ENCODE measurements around the gene PDE7B. TPM values are rescaled to one million over a fixed set of nuclear protein-coding genes. Genes with fewer than 3 reads are reported as not detected.

The PDE7B gene
- total and polyA plus RNA-seq, 2 of the 8 experiments (the other 6 are each of a cell fraction or from before 2014, with no cell fraction given): not detected

- FAIRE-seq (no peak), DNase-seq (ENCODE audit: low read depth in 1 of 2, low spot score in 2 of 2) (no peak)
- no peak overlapping the region for H3K18ac ChIP-seq (ENCODE audit: extremely low read depth, low read length)
- ChIA-PET CTCF (ENCODE audit: partially characterized antibody) (interaction anchor here (1.1 kb wide), 1 partner anchor 147 kb away, joined by 4 read pairs; no protein-coding TSS in a partner anchor), POLR2A (ENCODE audit: partially characterized antibody) (no interaction called here)
- H2BK5ac ChIP-seq (ENCODE audit: low read depth, low read length): no peak overlapping the region
- no peak overlapping the region for H3K56ac ChIP-seq (replicated peaks; ENCODE audit: insufficient read length, low read depth, low read length)
- no peak overlapping the region for H2BK12ac ChIP-seq (ENCODE audit: low read depth, low read length)
- H3K4me1 ChIP-seq (replicated peaks in 1 of 4; ENCODE audit: control insufficient read depth in 3 of 4, insufficient read depth in 4 of 4, low read length in 3 of 4): no peaks in the 10 kb centered on the region
- H3K14ac ChIP-seq (ENCODE audit: insufficient read length): no peak overlapping the region
- no peak overlapping the region for H2BK20ac ChIP-seq (ENCODE audit: low read length)
- H4K91ac ChIP-seq (replicated peaks; ENCODE audit: insufficient read length, low read length): no peak overlapping the region
- no peaks in the 10 kb centered on the region for H3K9me3 ChIP-seq (ENCODE audit: insufficient read depth in 2 of 2, low read depth in 1 of 2, low read length in 1 of 2)
- H2BK15ac ChIP-seq (ENCODE audit: low read length): no peak overlapping the region
- no peaks in the 10 kb centered on the region for H4K20me1 ChIP-seq (replicated peaks in 1 of 2; ENCODE audit: control insufficient read depth in 1 of 2, insufficient read depth in 2 of 2, low read length in 2 of 2)
- no peak overlapping the region for H2AK5ac ChIP-seq (ENCODE audit: low read depth, low read length)
- H3K36me3 ChIP-seq (ENCODE audit: control insufficient read depth in 2 of 4, insufficient read depth in 4 of 4, low read length in 3 of 4): no peaks in the 10 kb centered on the region
- H3K4me3 ChIP-seq (ENCODE audit: extremely low read depth in 1 of 4, insufficient read depth in 2 of 4, low read depth in 3 of 4, low read length in 4 of 4): no peak overlapping the region
- no peak overlapping the region for H3K23ac ChIP-seq (ENCODE audit: insufficient read length)
- H2BK120ac ChIP-seq (replicated peaks; ENCODE audit: low read depth, low read length): no peak overlapping the region
- no peak overlapping the region for H4K5ac ChIP-seq (ENCODE audit: insufficient read length, low read depth, low read length)
- no peak overlapping the region for H3K4ac ChIP-seq (replicated peaks; ENCODE audit: insufficient read length, low read depth, low read length)
- H3K4me2 ChIP-seq (ENCODE audit: insufficient read depth in 1 of 2, low read depth in 2 of 2, low read length in 2 of 2): no peak overlapping the region
- H3K27ac ChIP-seq (ENCODE audit: low read depth, low read length): no peak overlapping the region
- H2AFZ ChIP-seq (ENCODE audit: low read length): no peak overlapping the region
- H3K23me2 ChIP-seq (ENCODE audit: low read depth, low read length): no peaks in the 10 kb centered on the region
- H3K79me1 ChIP-seq (ENCODE audit: low read depth, low read length): no peaks in the 10 kb centered on the region
- no peaks in the 10 kb centered on the region for H3K27me3 ChIP-seq (replicated peaks in 1 of 4; ENCODE audit: control insufficient read depth in 3 of 4, extremely low read depth in 1 of 4, insufficient read depth in 3 of 4, low read length in 3 of 4)
- 84 to 100% methylated on average over 1 to 6 of the region's 6 CpGs for WGBS, 2 experiments (ENCODE audit: extremely low coverage in 1 of 2, insufficient coverage in 1 of 2, insufficient read length in 1 of 2, insufficient replicate concordance in 2 of 2, low coverage in 1 of 2, low lambda C conversion rate in 2 of 2, missing lambda C conversion rate in 1 of 2)
- no peaks in the 10 kb centered on the region for H3K79me2 ChIP-seq (ENCODE audit: control insufficient read depth in 1 of 2, insufficient read depth in 2 of 2, low read length in 2 of 2)
- no peak overlapping the region for H3K9ac ChIP-seq (replicated peaks in 1 of 4; ENCODE audit: extremely low read depth in 1 of 4, low read depth in 3 of 4, low read length in 3 of 4)
- H4K8ac ChIP-seq (ENCODE audit: extremely low read depth, insufficient read depth, low read length): no peak overlapping the region
- TF ChIP-seq, protein P1, sequence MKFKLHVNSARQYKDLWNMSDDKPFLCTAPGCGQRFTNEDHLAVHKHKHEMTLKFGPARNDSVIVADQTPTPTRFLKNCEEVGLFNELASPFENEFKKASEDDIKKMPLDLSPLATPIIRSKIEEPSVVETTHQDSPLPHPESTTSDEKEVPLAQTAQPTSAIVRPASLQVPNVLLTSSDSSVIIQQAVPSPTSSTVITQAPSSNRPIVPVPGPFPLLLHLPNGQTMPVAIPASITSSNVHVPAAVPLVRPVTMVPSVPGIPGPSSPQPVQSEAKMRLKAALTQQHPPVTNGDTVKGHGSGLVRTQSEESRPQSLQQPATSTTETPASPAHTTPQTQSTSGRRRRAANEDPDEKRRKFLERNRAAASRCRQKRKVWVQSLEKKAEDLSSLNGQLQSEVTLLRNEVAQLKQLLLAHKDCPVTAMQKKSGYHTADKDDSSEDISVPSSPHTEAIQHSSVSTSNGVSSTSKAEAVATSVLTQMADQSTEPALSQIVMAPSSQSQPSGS (IDR thresholded peaks at IDR 0.05; ENCODE audit: low read length): no peak
- TF ChIP-seq ATF3 (IDR thresholded peaks at IDR 0.05; ENCODE audit: insufficient read depth, low read depth, low read length): no peak
- no peak for TF ChIP-seq EZH2 (IDR thresholded peaks at IDR 0.05; ENCODE audit: low read depth, low read length, severe bottlenecking)
- TF ChIP-seq CHD2 (IDR thresholded peaks at IDR 0.05; ENCODE audit: low read length): no peak
- no peak for TF ChIP-seq SUZ12 (IDR thresholded peaks at IDR 0.05; ENCODE audit: low read length)
- no peak for TF ChIP-seq CEBPB (IDR thresholded peaks at IDR 0.05; ENCODE audit: low read depth, low read length)
- TF ChIP-seq SRF (IDR thresholded peaks at IDR 0.05; ENCODE audit: low read depth, low read length): no peak
- TF ChIP-seq KDM5A (IDR thresholded peaks at IDR 0.05; ENCODE audit: low read length): no peak
- no peak for TF ChIP-seq PHF8 (conservative IDR thresholded peaks at IDR 0.05; ENCODE audit: low read depth, low read length)
- no peak for TF ChIP-seq SP1 (IDR thresholded peaks at IDR 0.05; ENCODE audit: low read depth, low read length)
- TF ChIP-seq POLR2A (IDR thresholded peaks at IDR 0.05; ENCODE audit: control extremely low read depth in 1 of 2, low read depth in 2 of 2, low read length in 2 of 2): no peak
Measured at GRCh38 chr6:136079701-136080565, 228.4 kb downstream of the PDE7B start.

Measured in H1 (cell line).